HepG2 (cell line): ENCODE measurements around the gene TGM3. TPM values are rescaled to one million over a fixed set of nuclear protein-coding genes. Genes with fewer than 3 reads are reported as not detected.

Experiments used
- ATAC-seq: fragments of 200-7000 bp; cut with Tn5 transposase; 3 replicates; pipeline ENCODE4 v1.9.1; 2020; ENCODE audit warnings: mild to moderate bottlenecking, moderate library complexity
- BruUV-seq: library from RNA; stranded (reverse); fragments of 400-500 nt; replicated peaks from 2 replicates; lab custom pipeline; 2021; lab: Mats Ljungman, UMichigan
- CTCF ChIA-PET: fragments of 300-600 bp; formaldehyde crosslinking; extraction: SDS; loops from one replicate; lab custom pipeline; 2021; ENCODE audit warnings: low total read pairs, inconsistent platforms, low intra/inter-chr PET ratio; lab: Yijun Ruan, JAX
- POLR2A ChIA-PET: fragments of 350-600 bp; sonication (Branson Sonifier 250); formaldehyde crosslinking; loops from one replicate; lab custom pipeline; 2020; ENCODE audit warnings: antibody characterized with exemption, inconsistent platforms; lab: Yijun Ruan, JAX
- DNase-seq: peaks from one replicate; pipeline ENCODE4 v3.0.0-alpha.2; 2015; ENCODE audit warnings: low spot score
- FAIRE-seq: peaks from 3 replicates; lab custom pipeline; 2011; peaks lifted over from hg19 to GRCh38; lab: Jason Lieb, UNC
- H2AFZ ChIP-seq: one replicate; pipeline ENCODE4 v1.6.1; 2011; ENCODE audit warnings: low read length, inconsistent platforms
- H3K27ac ChIP-seq: fragments of 300-600 bp; 3 replicates; pipeline ENCODE4 v1.8.0; 2011; ENCODE audit warnings: mixed run types, mild to moderate bottlenecking, mixed read lengths, low read length, inconsistent platforms; ENCODE audit not compliant: insufficient read depth; ENCODE audit errors: extremely low read length
- H3K27me3 ChIP-seq, 2 experiments: fragments of 200-600 bp in 1 of 2; 2 replicates in 1 of 2; 3 replicates in 1 of 2; pipeline versions ENCODE4 v1.6.0 to v1.8.0; 2011; ENCODE audit warnings: low read length in 2 of 2, mild to moderate bottlenecking in 2 of 2, moderate library complexity in 2 of 2, inconsistent platforms in 1 of 2; ENCODE audit not compliant: insufficient read depth in 2 of 2, control insufficient read depth in 1 of 2
- H3K36me3 ChIP-seq, 2 experiments: fragments of 200-600 bp in 1 of 2; replicated peaks in 1 of 2; 2 replicates in 1 of 2; 3 replicates in 1 of 2; pipeline versions ENCODE4 v1.5.1 to v1.8.0; 2011; ENCODE audit warnings: low read length in 2 of 2, inconsistent platforms in 1 of 2; ENCODE audit not compliant: insufficient read depth in 2 of 2, control insufficient read depth in 1 of 2
- H3K4me1 ChIP-seq: 2 replicates; pipeline ENCODE4 v1.5.1; 2012; ENCODE audit warnings: low read length, inconsistent platforms; ENCODE audit not compliant: insufficient read depth
- H3K4me2 ChIP-seq: 2 replicates; pipeline ENCODE4 v1.6.0; 2011; ENCODE audit warnings: low read depth, low read length, inconsistent platforms
- H3K4me3 ChIP-seq, 3 experiments: fragments of 200-600 bp in 1 of 3; sonication (generic), shearing (Covaris generic) in 1 of 3; replicated peaks in 1 of 3; 2 replicates each; pipeline ENCODE4 v1.5.1; 2011 to 2016; ENCODE audit warnings: low read length in 3 of 3, inconsistent platforms in 2 of 3, low read depth in 2 of 3, mild to moderate bottlenecking in 2 of 3, control low read depth in 1 of 3, mixed read lengths in 1 of 3; ENCODE audit not compliant: insufficient read depth in 1 of 3
- H3K79me2 ChIP-seq: one replicate; pipeline ENCODE4 v1.6.1; 2011; ENCODE audit warnings: low read length, inconsistent platforms; ENCODE audit not compliant: insufficient read depth
- H3K9ac ChIP-seq: 2 replicates; pipeline ENCODE4 v1.6.0; 2011; ENCODE audit warnings: mild to moderate bottlenecking, low read depth, low read length, inconsistent platforms; ENCODE audit not compliant: insufficient read depth
- H3K9me3 ChIP-seq: 2 replicates; pipeline ENCODE4 v1.5.1; 2012; ENCODE audit warnings: mild to moderate bottlenecking, low read length
- H4K20me1 ChIP-seq: 2 replicates; pipeline ENCODE4 v1.6.0; 2011; ENCODE audit warnings: inconsistent platforms, mild to moderate bottlenecking, low read length, moderate library complexity; ENCODE audit not compliant: insufficient read depth
- NCOA1 ChIP-seq: sonication (generic); formaldehyde crosslinking; IDR thresholded peaks from 2 replicates; pipeline ENCODE4 v1.9.0; 2021; ENCODE audit warnings: missing genetic modification reagents
- PPARG ChIP-seq: conservative IDR thresholded peaks from 2 replicates; pipeline ENCODE4 v1.6.1; 2016; ENCODE audit warnings: missing biosample characterization, missing genetic modification reagents
- RFXANK ChIP-seq: IDR thresholded peaks from 2 replicates; pipeline ENCODE4 v1.6.1; 2016
- SRSF9 ChIP-seq: fragments of 200-400 bp; formaldehyde crosslinking; IDR thresholded peaks from 2 replicates; pipeline ENCODE4 v1.6.1; 2018; ENCODE audit warnings: borderline replicate concordance, mild to moderate bottlenecking, low read depth, low read length; ENCODE audit not compliant: insufficient read depth, poor library complexity, severe bottlenecking
- XRCC5 ChIP-seq: fragments of 200-400 bp; formaldehyde crosslinking; optimal IDR thresholded peaks from 2 replicates; pipeline ENCODE3; 2017; ENCODE audit warnings: mild to moderate bottlenecking, low read length
- ZNF451 ChIP-seq: sonication (generic); formaldehyde crosslinking; IDR thresholded peaks from 2 replicates; pipeline ENCODE4 v1.5.0; 2020; ENCODE audit warnings: mild to moderate bottlenecking, missing genetic modification reagents
- ZNF550 ChIP-seq: sonication (generic); formaldehyde crosslinking; IDR thresholded peaks from 2 replicates; pipeline ENCODE4 v1.4.0; 2020; ENCODE audit warnings: mild to moderate bottlenecking, missing genetic modification reagents, borderline replicate concordance
- ZNF878 ChIP-seq: sonication (generic); formaldehyde crosslinking; IDR thresholded peaks from 2 replicates; pipeline ENCODE4 v1.8.1; 2023; ENCODE audit warnings: mild to moderate bottlenecking, missing genetic modification reagents, moderate library complexity
- WGBS: methylation state at CpG from one replicate; pipeline ENCODE4 v1.1.6; 2017; ENCODE audit warnings: low lambda C conversion rate; 5-methylcytosine and 5-hydroxymethylcytosine counted together
- in situ Hi-C: cut with HindIII; loops from 2 replicates; pipeline ENCODE4 v1.10.0; 2017; ENCODE audit warnings: low pct_unique_long_range_greater_than_20kb; ENCODE audit not compliant: extremely low pct_ligation_motif_present
- intact Hi-C: fragments of 100-400 bp; cut with micrococcal nuclease; formaldehyde crosslinking; loops from one replicate; pipeline ENCODE4 v1.10.0; 2022; ENCODE audit not compliant: unreplicated experiment
- polyA plus RNA-seq, 8 experiments: library from polyadenylated mRNA; depleted of rRNA in 3 of 8; stranded (reverse) in 7 of 8; unstranded in 1 of 8; fragments of >200 nt; fragmentation: Illumina TruSeq in 4 of 8; extraction: Trizol in 4 of 8; gene quantifications; 2 replicates each; pipeline versions ENCODE4 v1.2.1 to v1.2.3, GENCODE V29; 2011 to 2016; ENCODE audit warnings: low read depth in 4 of 8, missing spikeins in 1 of 8, mixed read lengths in 1 of 8; ENCODE audit not compliant: insufficient read depth in 1 of 8
- total RNA-seq, 5 experiments: library from RNA; depleted of rRNA; stranded (reverse); fragments of >200 nt; fragmentation: Illumina TruSeq; extraction: Trizol; gene quantifications; 2 replicates each; pipeline ENCODE4 v1.2.3, GENCODE V29; 2016; ENCODE audit warnings: low read depth in 1 of 5
- TF ChIP-seq, protein P1 (sequence below): IDR thresholded peaks from 2 replicates; pipeline ENCODE4 v1.6.1; 2016; ENCODE audit warnings: low read depth, borderline replicate concordance
- TF ChIP-seq, protein P2 (sequence below): sonication (generic); formaldehyde crosslinking; IDR thresholded peaks from 2 replicates; pipeline ENCODE4 v1.8.0; 2023; ENCODE audit warnings: mild to moderate bottlenecking, missing genetic modification reagents

The TGM3 gene
- total and polyA plus RNA-seq, 2 of the 13 experiments (the other 11 are each of a cell fraction or from before 2014, with no cell fraction given) = not detected

- Histone ChIP-seq H3K27ac (no peak overlapping the region), H2AFZ (no peak overlapping the region), H4K20me1 (no peaks in the 10 kb centered on the region), H3K36me3 (no peaks in the 10 kb centered on the region), H3K4me1 (peaks cover 38% of the 10 kb centered on the region), H3K4me3 (no peak overlapping the region), H3K9me3 (no peaks in the 10 kb centered on the region)
- in situ Hi-C loops (no loop called here), intact Hi-C loops (no loop called here)
- POLR2A ChIA-PET = no interaction called here
- no peak for DNase-seq
- TF ChIP-seq PPARG (CRISPR knock-in tag) = no peak
- no peak for TF ChIP-seq ZNF550
- TF ChIP-seq, protein P1, sequence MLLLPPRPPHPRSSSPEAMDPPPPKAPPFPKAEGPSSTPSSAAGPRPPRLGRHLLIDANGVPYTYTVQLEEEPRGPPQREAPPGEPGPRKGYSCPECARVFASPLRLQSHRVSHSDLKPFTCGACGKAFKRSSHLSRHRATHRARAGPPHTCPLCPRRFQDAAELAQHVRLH = no peak
- TF ChIP-seq XRCC5 = no peak
- no peak for TF ChIP-seq ZNF878
- TF ChIP-seq, protein P2, sequence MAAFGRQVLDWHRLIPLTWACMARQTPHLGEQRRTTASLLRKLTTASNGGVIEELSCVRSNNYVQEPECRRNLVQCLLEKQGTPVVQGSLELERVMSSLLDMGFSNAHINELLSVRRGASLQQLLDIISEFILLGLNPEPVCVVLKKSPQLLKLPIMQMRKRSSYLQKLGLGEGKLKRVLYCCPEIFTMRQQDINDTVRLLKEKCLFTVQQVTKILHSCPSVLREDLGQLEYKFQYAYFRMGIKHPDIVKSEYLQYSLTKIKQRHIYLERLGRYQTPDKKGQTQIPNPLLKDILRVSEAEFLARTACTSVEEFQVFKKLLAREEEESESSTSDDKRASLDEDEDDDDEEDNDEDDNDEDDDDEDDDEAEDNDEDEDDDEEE (CRISPR knock-in tag) = no peak
- TF ChIP-seq NCOA1 (CRISPR knock-in tag) = no peak
- TF ChIP-seq RFXANK (CRISPR knock-in tag) = no peak
- TF ChIP-seq SRSF9 = no peak
- no peak for TF ChIP-seq ZNF451 (CRISPR knock-in tag)
- TF ChIP-seq, all 625 proteins: peak for 0
- H3K9ac ChIP-seq = no peak overlapping the region
- ATAC-seq (no peak), FAIRE-seq (no peak)
- CTCF ChIA-PET = no interaction called here
- 0 out of 5 replicates have a peak, but pooled peaks cover 2 to 3% of the 10 kb centered on the region in 2 experiments for H3K27me3 ChIP-seq
- no peak overlapping the region for H3K4me2 ChIP-seq
- no peaks in the 10 kb centered on the region for H3K79me2 ChIP-seq
- no TSS peak for BruUV-seq
- 3% methylated on average over 6 of the region's 6 CpGs for WGBS
Measured at GRCh38 chr20:2303673-2304072, 7.9 kb downstream of the TGM3 start.
